Thoracic aorta (tissue), 2 donors: Measurements from ENCODE around the gene DIP2C. TPM values are rescaled to one million over a fixed set of nuclear protein-coding genes. Genes with fewer than 3 reads are reported as not detected.

Experiments used
- ATAC-seq: fragments of 150-250 bp; one replicate; pipeline ENCODE4 v1.8.0; 2017; ENCODE audit warnings: low read depth; ENCODE audit not compliant: insufficient number of reproducible peaks, low FRiP score
- DNase-seq: peaks from one replicate; pipeline ENCODE4 v3.0.0-alpha.2; 2020; ENCODE audit warnings: low spot score
- H3K27ac ChIP-seq, 2 donors: fragments of 200-600 bp; sonication (generic); 1 replicate in 1 of 2; 2 replicates in 1 of 2; pipeline ENCODE4 v1.5.1; 2016; ENCODE audit warnings: mild to moderate bottlenecking in 2 of 2, moderate library complexity in 2 of 2
- H3K27me3 ChIP-seq: fragments of 200-600 bp; sonication (generic); replicated peaks from 2 replicates; pipeline ENCODE4 v1.6.0; 2016; ENCODE audit warnings: mild to moderate bottlenecking; ENCODE audit not compliant: insufficient read depth
- H3K36me3 ChIP-seq: fragments of 200-600 bp; sonication (generic); one replicate; pipeline ENCODE4 v1.5.1; 2016
- H3K4me1 ChIP-seq, 2 donors: fragments of 200-600 bp; sonication (generic); 1 replicate in 1 of 2; 2 replicates in 1 of 2; pipeline versions ENCODE4 v1.5.1 to v1.6.0; 2016; ENCODE audit warnings: low read depth in 2 of 2, mild to moderate bottlenecking in 1 of 2; ENCODE audit not compliant: control insufficient read depth in 1 of 2
- H3K4me3 ChIP-seq: fragments of 200-600 bp; sonication (generic); 2 replicates; pipeline ENCODE4 v1.5.1; 2016; ENCODE audit warnings: mild to moderate bottlenecking
- H3K9me3 ChIP-seq: fragments of 200-600 bp; sonication (generic); 2 replicates; pipeline ENCODE4 v1.5.1; 2016
- CTCF ChIP-seq: fragments of 200-600 bp; sonication (generic); IDR thresholded peaks from one replicate; pipeline ENCODE4 v1.5.1; 2019; ENCODE audit warnings: antibody characterized with exemption
- total RNA-seq, 2 donors: library from RNA; depleted of rRNA; stranded (reverse); fragments of >200 nt; gene quantifications; one replicate each; pipeline versions ENCODE4 v1.1.0 to v1.2.3, GENCODE V29; 2016

Gene DIP2C
- total RNA-seq, 2 donors from 2014 or later: 36.8 to 44.0 TPM

GRCh38 chr10:418894-419293 lies 270.6 kb downstream of the DIP2C start:
- TF ChIP-seq CTCF: no peak
- Histone ChIP-seq H3K4me3 (no peak overlapping the region), H3K9me3 (no peaks in the 10 kb centered on the region), H3K27ac (no peak overlapping the region), H3K27me3 (no peaks in the 10 kb centered on the region), H3K36me3 (no peaks in the 10 kb centered on the region), H3K4me1 (peaks cover 6 to 19% of the 10 kb centered on the region in 2 donors)
- DNase-seq (no peak), ATAC-seq (no peak)

- Histone ChIP-seq H3K36me3 (no peaks in the 10 kb centered on the region), H3K9me3 (no peaks in the 10 kb centered on the region), H3K27ac (no peak overlapping the region), H3K27me3 (no peaks in the 10 kb centered on the region), H3K4me3 (no peak overlapping the region), H3K4me1 (peaks cover 6 to 19% of the 10 kb centered on the region in 2 donors)
- TF ChIP-seq CTCF: no peak
- ATAC-seq (no peak), DNase-seq (no peak)
Measured at GRCh38 chr10:418226-418625, 271.2 kb downstream of the DIP2C start.

- no peak for TF ChIP-seq CTCF
- no peak for ATAC-seq
- DNase-seq: no peak
- no peak overlapping the region for H3K27ac ChIP-seq
- H3K4me3 ChIP-seq: no peak overlapping the region
- no peaks in the 10 kb centered on the region for H3K27me3 ChIP-seq
- no peaks in the 10 kb centered on the region for H3K36me3 ChIP-seq
- H3K9me3 ChIP-seq: no peaks in the 10 kb centered on the region
- peaks cover 6 to 11% of the 10 kb centered on the region in 2 donors for H3K4me1 ChIP-seq
Measured at GRCh38 chr10:416091-416515, 273.4 kb downstream of the DIP2C start.

- Histone ChIP-seq H3K9me3 (no peaks in the 10 kb centered on the region), H3K36me3 (no peaks in the 10 kb centered on the region), H3K4me1 (no peaks in the 10 kb centered on the region), H3K4me3 (no peak overlapping the region), H3K27me3 (no peaks in the 10 kb centered on the region), H3K27ac (no peak overlapping the region)
- DNase-seq (no peak), ATAC-seq (no peak)
- TF ChIP-seq CTCF: no peak
Measured at GRCh38 chr10:413662-414071, 275.8 kb downstream of the DIP2C start.

GRCh38 chr10:412109-412508 lies 277.4 kb downstream of the DIP2C start:
- H3K36me3 ChIP-seq: peaks cover 3% of the 10 kb centered on the region
- H3K4me3 ChIP-seq: no peak overlapping the region
- H3K27me3 ChIP-seq: no peaks in the 10 kb centered on the region
- no peak for TF ChIP-seq CTCF
- DNase-seq (no peak), ATAC-seq (no peak)
- no peak overlapping the region for H3K27ac ChIP-seq
- H3K9me3 ChIP-seq: no peaks in the 10 kb centered on the region
- H3K4me1 ChIP-seq: no peaks in the 10 kb centered on the region
